ENCODE measurements around the gene CCDC102A.

CCDC102A gene

GRCh38 chr16:57535680-57536305 is 578 bp downstream of the CCDC102A start:
- DNase-seq: peak; percentile 95

DNA sequence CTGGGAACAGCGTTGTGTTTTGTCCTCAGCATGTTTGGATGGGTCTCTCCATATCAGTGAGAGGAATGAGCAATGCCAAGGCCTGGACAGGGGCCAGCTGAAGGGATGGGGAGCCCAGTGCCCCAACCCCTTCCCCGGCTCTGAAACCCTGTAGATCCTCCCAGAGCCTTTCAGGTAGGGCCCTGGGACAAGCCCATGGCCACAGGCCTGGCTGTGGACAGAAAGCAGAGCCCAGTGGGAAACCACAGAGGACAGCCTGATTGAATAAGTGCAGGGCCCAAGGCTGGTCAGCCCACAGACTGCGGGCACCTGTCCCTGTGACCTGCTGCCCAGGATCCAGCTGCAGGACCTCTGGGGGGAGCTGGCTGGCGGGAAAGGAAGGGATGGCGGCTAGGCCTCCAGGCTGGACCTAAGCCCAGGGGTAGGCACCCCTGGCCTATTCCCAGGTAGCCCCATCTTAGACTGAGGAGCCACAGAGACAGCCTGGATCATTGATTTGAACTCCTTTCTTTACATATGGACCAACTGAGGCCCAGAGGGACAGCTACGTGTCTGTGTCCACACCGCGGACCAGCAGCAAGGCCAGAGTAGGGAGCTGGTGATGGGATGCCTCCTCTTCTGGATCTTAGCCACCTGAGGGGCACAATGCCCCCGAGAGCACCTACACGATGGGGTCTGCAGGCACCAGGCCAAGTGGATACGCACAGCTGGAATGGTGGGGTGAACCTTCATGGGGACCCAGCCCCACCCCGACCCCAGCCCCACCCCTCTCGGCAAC is 1.3 kb downstream of the CCDC102A start:
- DNase-seq: no peak

- no peak for DNase-seq
These were observed 2.0 kb downstream of the CCDC102A start for GRCh38 chr16:57534337-57534880.

GRCh38 chr16:57533431-57534336 is 2.7 kb downstream of the CCDC102A start:
- DNase-seq: no peak

DNA sequence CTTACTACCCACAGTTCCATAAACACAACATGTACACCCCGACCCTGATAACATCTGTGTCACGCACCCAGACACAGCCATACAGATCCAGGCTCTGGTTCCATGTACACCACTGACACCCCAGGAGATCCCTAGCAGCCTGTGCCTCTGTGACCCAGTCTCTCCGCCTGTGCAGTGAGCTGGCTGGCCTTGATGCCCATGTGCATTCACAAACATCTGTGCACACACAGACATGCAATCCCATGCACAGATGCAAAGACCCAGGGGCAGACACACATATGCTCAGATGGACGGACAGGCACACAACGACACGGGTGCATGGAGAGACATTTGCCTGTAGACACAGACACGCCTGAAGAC is 4.1 kb downstream of the CCDC102A start:
- DNase-seq: no peak

GRCh38 chr16:57531635-57532265 is 4.6 kb downstream of the CCDC102A start:
- DNase-seq: no peak

DNA sequence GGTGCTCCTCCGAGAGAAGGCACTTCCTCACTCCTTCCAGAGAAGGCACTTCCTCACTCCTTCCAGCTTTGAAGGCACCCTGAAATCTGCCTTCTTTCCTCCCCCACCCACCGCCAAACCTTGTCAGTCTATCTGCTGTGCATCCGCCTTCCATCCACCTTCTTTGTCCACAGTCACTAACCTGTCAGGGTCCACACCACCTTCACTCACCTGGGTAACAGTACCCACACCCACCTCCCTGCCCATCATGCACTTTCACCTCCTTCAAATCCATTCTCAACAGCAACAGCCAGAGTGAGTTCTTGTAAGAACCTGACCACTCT is 5.2 kb downstream of the CCDC102A start:
- no peak for DNase-seq

GRCh38 chr16:57530522-57531252 is 5.7 kb downstream of the CCDC102A start:
- DNase-seq: no peak

DNA sequence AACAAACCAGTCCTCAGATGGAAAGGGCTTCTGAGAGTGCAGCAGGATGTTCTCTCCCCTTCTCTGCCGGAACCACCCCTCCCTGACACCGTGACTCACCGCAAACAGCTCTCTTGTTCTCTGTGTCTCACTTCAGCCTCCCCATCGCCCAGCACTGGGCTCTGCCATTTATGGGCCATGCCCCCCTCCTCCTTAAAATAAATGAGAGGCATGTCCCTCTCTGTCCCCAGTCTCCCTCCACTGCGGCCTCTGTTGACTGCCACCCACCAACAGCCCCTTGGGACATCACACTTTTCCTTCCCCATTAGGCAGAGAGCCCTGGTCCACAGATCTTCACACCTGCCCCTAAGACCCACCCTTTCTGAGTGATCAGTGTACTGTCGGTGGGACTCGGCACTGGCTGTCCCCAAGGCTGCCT is 6.3 kb downstream of the CCDC102A start:
- peak; percentile 72 for DNase-seq

DNA sequence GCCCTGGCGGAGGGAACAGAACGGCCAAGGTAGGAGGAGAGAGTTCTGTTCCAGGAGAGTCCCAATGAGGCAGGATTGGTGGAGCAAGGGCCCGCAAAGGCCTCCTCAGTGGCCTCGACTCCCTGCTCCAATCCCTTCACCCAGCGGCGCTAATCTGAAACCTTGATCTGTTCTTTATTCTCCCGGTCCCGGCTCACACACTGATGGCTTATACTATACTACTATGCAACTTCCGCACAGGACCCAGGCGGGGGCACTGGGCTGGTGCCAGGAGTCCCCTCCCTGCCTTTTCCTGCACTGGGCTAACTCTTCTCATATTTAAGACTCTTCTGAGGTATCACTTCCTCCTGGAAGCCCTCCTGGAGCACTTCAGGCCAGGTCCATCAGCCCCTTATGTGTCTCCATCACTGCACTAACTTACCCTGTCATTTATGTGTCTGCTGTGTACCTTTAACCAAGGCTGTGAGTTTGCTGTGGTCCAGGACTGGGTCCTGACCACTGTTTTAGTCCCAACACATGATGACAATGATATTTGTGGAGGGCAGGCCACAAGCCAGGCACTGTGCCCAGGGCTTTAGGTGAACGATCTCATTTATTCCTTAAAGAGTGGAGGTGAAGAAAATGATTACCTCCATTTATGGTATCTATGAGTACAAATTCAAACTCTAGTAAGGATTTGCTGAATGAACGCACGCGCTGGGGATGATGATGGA is 6.8 kb downstream of the CCDC102A start:
- DNase-seq: no peak

DNA sequence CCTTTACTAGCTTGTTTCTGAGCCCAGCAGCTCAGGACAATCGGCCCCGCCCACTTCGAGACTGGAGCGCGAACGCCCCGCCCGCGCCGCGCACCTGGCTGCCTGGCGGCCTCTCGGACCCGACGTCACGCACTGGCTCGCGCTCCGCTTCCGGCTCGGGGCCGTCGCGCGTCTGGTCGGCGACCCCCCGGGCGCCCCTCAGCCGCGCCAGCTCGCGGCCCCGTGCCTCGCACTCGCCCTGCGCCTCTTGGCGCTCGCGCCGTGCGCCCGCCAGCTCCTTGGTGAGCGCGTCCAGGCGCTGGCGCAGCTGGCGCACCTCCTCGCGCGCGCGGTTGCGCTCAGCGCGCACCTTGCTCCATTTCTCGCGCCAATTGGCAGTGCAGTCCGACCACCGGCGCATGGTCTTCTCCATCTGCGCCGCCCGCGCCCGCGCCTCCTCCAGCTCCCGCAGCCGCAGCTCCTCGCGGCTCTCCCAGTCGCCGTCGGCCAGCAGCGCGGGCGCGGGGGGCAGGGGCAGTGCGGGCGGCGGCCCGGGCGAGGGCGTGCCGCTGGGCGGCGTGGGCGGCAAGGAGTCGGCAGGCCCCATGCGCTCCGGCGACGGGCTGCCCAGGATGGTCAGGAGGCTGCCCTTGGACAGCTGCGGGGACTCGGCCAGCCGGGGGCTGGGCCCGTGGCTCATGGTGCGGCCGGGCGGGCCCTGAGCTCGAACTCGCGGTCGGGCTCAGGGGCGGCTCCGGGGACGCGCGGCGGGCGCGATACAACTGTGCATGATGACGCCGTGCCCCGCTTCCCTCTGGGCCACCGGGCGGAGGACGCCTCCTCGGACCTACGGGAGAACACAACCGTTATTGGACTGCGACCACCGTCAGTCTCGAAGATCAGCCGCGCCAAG is 7.6 kb downstream of the CCDC102A start:
- DNase-seq: no peak

GRCh38 chr16:57527610-57528360 is 8.6 kb downstream of the CCDC102A start:
- DNase-seq: no peak

DNA sequence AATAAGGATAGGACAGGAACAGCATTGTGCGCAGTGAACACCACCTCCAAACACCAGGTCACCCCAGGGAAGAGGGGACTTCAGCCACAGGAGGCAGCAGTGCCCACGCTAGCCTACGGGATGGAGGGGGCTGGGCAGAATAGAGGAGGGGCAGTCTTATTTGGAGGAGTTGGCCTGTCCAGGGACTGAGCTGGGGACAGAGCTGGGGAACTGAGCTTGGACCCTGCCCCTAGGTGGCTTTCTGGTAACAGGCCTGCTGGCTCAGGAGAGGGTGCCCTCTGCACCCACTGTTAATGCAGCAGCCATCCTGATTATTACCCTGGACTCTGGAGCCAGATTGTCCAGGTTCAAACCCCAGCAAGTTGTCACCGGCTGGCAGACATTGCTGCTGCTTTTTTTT is 9.3 kb downstream of the CCDC102A start:
- DNase-seq: no peak

DNA sequence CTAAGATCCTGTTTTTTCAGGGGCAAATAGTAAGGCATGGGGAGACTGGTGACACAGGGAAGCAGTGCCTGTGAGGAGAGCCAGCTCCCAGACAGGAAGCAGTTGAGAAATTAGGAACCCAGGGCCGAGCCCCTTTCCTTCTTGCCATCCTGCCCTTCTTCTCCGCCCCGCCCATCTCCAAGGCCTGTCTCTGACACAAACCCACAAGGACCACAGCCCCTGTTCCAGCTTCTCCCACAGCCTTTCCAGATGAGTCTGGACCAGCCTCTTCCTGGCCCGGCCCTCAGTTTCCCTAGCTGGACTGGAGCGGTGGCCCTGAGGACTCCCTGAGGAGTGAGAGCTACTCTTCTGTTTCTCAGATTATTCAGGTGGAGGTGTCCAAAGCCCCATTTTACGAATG is 9.9 kb downstream of the CCDC102A start:
- DNase-seq: no peak

DNA sequence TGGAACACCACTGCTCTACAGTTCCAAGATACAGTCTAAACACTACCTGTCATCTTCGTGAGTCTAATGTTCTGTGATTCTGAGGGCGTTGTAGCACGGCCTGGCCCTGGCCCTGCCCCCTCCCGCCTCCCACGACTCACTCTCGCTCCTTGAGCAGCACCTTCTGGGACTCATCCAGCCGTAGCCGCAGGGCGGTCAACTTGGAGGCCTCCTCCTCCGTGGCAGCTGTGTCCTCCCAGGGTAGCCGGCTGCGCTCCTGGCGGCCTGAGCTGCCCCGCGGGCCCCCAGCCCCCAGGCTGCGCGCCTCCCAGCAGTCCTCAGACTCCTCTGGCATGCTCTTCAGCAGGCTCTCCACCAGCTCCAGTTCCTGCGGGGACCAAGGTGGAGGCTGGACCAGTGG is 10.6 kb downstream of the CCDC102A start:
- DNase-seq: no peak

DNA sequence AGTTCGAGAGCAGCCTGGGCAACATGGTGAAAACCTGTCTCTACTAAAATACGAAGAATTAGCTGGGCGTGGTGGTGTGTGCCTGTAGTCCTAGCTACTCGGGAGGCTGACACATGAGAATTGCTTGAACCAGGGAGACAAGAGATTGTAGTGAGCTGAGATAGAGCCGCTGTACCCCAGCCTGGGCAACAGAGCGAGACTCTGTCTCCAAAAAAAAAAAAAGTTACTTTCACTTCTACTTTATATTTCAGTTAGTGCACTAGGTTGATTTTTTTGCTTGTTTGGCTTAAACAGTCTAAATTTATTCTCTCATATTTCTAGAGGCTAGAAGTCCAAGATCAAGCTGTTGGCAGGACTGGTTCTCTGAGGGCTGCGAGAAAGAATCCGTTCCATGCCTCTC is 13.4 kb downstream of the CCDC102A start:
- DNase-seq: no peak

DNA sequence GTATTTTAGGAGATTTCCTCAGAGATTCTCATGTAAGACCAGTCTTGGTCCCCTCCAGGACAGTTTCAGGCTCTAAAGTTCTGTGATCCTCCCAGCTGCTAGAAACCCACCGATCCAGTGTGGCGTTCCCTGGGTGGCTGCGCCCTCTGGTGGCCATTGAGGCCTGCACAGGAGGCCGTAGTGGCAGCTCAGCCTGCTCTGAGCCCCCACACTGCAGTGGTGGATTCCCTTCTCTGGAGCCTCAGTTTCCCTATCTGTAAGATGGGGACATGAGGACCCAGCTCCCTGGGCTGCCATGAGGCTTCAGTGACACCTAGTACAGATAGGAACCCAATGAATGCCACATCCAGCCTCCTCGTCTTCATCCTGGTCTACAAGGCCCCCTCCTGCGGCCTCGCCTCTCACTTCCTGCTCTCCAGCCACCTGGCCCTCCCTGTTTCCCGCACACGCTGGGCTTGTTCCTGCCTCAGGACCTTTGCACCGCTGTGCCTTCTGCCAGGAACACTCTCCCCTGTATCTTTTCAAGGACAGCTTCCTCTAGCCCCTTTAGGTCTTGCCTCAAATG is 16.5 kb downstream of the CCDC102A start:
- DNase-seq: peak; percentile 65

DNA sequence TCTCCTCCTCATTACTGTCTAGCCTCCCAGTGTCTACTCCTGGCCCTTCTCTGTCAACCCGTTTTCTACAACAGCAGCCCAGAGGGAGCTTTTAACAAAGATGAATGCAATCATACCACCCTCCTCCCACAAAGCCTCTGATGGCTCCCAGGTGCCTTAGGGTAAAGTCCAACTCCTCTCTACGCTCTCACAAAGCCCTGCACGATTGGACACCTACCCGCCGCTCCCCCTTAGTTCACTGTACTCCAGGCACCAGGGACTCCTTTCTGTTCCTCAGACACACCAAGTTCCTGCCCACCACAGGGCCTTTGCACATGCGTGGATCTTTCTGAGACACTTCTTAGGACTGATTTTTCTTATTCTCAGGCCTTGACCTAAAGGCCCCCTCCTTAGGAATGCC is 17.4 kb downstream of the CCDC102A start:
- DNase-seq: no peak

- no peak for DNase-seq
These were observed 17.9 kb downstream of the CCDC102A start for GRCh38 chr16:57518520-57518919.
